Measurements from ENCODE around the gene DMPK.

GRCh38 chr19:45742969-45743368 is 39.3 kb downstream of the DMPK start:
- no peak for TF ChIP-seq EZH2phosphoT487 (IDR thresholded peaks at IDR 0.05; ENCODE audit: insufficient read depth, low read depth)
- TF ChIP-seq EZH2 (IDR thresholded peaks at IDR 0.05; ENCODE audit: insufficient read depth, poor library complexity, severe bottlenecking), result no peak
